ENCODE data around the gene IRF2BP2. TPM values are rescaled to one million over a fixed set of nuclear protein-coding genes. Genes with fewer than 3 reads are reported as not detected.

Gene IRF2BP2
- total and polyA plus RNA-seq, 2 of the 13 experiments (the other 11 are each of a cell fraction or from before 2014, with no cell fraction given) = 140 to 147 TPM

DNA sequence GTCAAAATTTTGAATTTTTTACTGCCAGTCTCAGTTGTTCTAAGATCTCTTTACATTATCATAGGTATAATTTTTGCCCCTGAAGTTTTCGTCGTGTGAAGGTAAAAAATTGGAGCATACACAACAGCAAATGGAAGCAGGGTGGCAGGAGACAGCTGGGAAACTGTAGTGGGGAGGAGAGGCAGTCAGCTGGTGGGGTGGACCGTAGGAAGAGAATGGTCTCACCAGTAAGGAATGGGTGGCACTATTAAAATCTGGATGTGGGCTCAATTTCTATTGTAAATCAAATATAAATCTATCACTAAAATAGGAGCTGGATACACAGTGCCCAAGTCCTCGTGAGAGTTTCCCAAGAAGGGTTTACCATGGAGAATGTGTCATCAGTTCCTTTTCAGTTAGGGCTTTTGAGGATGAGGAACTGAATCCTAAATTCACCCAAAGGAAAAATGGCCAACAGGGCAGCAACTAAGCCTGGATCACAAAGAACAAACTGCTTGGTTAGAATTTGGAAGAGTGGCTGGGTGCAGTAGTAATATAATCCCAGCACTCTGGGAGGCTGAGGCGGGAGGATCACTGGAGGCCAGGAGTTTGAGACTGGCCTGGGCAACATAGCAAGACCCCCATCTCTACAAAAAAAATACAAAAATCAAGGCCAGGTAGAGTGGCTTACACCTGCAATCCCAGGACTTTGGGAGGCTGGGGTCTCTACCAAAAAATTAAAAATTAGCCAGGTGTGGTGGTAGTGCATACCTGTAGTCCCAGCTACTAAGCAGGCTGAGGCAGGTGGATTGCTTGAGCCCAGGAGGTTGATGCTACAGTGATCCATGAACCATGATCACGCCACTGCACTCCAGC is 10.5 kb upstream of the IRF2BP2 start (continued):
- TF ChIP-seq, protein P1, sequence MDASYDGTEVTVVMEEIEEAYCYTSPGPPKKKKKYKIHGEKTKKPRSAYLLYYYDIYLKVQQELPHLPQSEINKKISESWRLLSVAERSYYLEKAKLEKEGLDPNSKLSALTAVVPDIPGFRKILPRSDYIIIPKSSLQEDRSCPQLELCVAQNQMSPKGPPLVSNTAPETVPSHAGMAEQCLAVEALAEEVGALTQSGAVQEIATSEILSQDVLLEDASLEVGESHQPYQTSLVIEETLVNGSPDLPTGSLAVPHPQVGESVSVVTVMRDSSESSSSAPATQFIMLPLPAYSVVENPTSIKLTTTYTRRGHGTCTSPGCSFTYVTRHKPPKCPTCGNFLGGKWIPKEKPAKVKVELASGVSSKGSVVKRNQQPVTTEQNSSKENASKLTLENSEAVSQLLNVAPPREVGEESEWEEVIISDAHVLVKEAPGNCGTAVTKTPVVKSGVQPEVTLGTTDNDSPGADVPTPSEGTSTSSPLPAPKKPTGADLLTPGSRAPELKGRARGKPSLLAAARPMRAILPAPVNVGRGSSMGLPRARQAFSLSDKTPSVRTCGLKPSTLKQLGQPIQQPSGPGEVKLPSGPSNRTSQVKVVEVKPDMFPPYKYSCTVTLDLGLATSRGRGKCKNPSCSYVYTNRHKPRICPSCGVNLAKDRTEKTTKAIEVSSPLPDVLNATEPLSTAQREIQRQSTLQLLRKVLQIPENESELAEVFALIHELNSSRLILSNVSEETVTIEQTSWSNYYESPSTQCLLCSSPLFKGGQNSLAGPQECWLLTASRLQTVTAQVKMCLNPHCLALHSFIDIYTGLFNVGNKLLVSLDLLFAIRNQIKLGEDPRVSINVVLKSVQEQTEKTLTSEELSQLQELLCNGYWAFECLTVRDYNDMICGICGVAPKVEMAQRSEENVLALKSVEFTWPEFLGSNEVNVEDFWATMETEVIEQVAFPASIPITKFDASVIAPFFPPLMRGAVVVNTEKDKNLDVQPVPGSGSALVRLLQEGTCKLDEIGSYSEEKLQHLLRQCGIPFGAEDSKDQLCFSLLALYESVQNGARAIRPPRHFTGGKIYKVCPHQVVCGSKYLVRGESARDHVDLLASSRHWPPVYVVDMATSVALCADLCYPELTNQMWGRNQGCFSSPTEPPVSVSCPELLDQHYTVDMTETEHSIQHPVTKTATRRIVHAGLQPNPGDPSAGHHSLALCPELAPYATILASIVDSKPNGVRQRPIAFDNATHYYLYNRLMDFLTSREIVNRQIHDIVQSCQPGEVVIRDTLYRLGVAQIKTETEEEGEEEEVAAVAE (CRISPR knock-in tag; IDR thresholded peaks at IDR 0.05; ENCODE audit: borderline replicate concordance) = no peak
- TF ChIP-seq ZMYM3 (CRISPR knock-in tag; IDR thresholded peaks at IDR 0.05) (peak; percentile 97), FOXC1 (CRISPR knock-in tag; IDR thresholded peaks at IDR 0.05; ENCODE audit: borderline replicate concordance) (0 out of 2 replicates have a peak, but pooled peaks have one; percentile 12), ZNF160 (CRISPR knock-in tag; IDR thresholded peaks at IDR 0.05) (no peak), ZNF879 (CRISPR knock-in tag; IDR thresholded peaks at IDR 0.05) (no peak), MATR3 (CRISPR knock-in tag; IDR thresholded peaks at IDR 0.05) (no peak), RFX3 (CRISPR knock-in tag; IDR thresholded peaks at IDR 0.05) (no peak), MZF1 (CRISPR knock-in tag; IDR thresholded peaks at IDR 0.05; ENCODE audit: borderline replicate concordance) (no peak), ZC3H13 (CRISPR knock-in tag; IDR thresholded peaks at IDR 0.05) (no peak), NFYB (CRISPR knock-in tag; IDR thresholded peaks at IDR 0.05) (no peak), HMG20B (CRISPR knock-in tag; conservative IDR thresholded peaks at IDR 0.05) (no peak), HHEX (CRISPR knock-in tag; IDR thresholded peaks at IDR 0.05) (no peak; the same call in 1 of the 2 replicates), STAG1 (CRISPR knock-in tag; IDR thresholded peaks at IDR 0.05) (peak; percentile 23; the same call in 1 of the 2 replicates), SSRP1 (CRISPR knock-in tag; IDR thresholded peaks at IDR 0.05) (peak; percentile 98), NFIC (IDR thresholded peaks at IDR 0.05; ENCODE audit: low read length) (no peak), ZNF773 (CRISPR knock-in tag; IDR thresholded peaks at IDR 0.05; ENCODE audit: borderline replicate concordance) (no peak), ATM (IDR thresholded peaks at IDR 0.05; ENCODE audit: borderline replicate concordance) (no peak), NCOR1 (IDR thresholded peaks at IDR 0.05; ENCODE audit: borderline replicate concordance, low read length) (no peak), ZNF343 (CRISPR knock-in tag; IDR thresholded peaks at IDR 0.05) (no peak), FOXA3 (CRISPR knock-in tag; IDR thresholded peaks at IDR 0.05) (no peak), CCDC6 (CRISPR knock-in tag; IDR thresholded peaks at IDR 0.05) (no peak)
- TF ChIP-seq, protein P2, sequence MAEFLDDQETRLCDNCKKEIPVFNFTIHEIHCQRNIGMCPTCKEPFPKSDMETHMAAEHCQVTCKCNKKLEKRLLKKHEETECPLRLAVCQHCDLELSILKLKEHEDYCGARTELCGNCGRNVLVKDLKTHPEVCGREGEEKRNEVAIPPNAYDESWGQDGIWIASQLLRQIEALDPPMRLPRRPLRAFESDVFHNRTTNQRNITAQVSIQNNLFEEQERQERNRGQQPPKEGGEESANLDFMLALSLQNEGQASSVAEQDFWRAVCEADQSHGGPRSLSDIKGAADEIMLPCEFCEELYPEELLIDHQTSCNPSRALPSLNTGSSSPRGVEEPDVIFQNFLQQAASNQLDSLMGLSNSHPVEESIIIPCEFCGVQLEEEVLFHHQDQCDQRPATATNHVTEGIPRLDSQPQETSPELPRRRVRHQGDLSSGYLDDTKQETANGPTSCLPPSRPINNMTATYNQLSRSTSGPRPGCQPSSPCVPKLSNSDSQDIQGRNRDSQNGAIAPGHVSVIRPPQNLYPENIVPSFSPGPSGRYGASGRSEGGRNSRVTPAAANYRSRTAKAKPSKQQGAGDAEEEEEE (CRISPR knock-in tag; IDR thresholded peaks at IDR 0.05; ENCODE audit: borderline replicate concordance) = no peak
- TF ChIP-seq, protein P3, sequence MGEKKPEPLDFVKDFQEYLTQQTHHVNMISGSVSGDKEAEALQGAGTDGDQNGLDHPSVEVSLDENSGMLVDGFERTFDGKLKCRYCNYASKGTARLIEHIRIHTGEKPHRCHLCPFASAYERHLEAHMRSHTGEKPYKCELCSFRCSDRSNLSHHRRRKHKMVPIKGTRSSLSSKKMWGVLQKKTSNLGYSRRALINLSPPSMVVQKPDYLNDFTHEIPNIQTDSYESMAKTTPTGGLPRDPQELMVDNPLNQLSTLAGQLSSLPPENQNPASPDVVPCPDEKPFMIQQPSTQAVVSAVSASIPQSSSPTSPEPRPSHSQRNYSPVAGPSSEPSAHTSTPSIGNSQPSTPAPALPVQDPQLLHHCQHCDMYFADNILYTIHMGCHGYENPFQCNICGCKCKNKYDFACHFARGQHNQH (CRISPR knock-in tag; IDR thresholded peaks at IDR 0.05) = no peak

Measured in HepG2 (cell line).